SK-N-SH treated with all-trans-retinoic acid at 6 μM for 48 hours (cell line): Measurements from ENCODE around the gene NME9.

Experiments used
- ATAC-seq: fragments of 200-7000 bp; cut with Tn5 transposase; 3 replicates; pipeline ENCODE4 v1.9.1; 2020; ENCODE audit warnings: mild to moderate bottlenecking, moderate library complexity
- BACH2 ChIP-seq: fragments of 250-450 bp; sonication (Bioruptor Pico); IDR thresholded peaks from 2 replicates; pipeline ENCODE4 v1.9.0; 2021; ENCODE audit warnings: mild to moderate bottlenecking, borderline replicate concordance
- CREB5 ChIP-seq: fragments of 250-450 bp; sonication (Bioruptor Pico); IDR thresholded peaks from 2 replicates; pipeline ENCODE4 v1.5.1; 2020; ENCODE audit warnings: low read depth, mild to moderate bottlenecking, moderate library complexity
- CSRNP3 ChIP-seq: fragments of 250-450 bp; sonication (Bioruptor Pico); IDR thresholded peaks from 2 replicates; pipeline ENCODE4 v1.5.1; 2021; ENCODE audit warnings: mild to moderate bottlenecking, moderate library complexity
- GLIS3 ChIP-seq: fragments of 250-450 bp; sonication (Bioruptor Pico); IDR thresholded peaks from 2 replicates; pipeline ENCODE4 v1.5.0; 2020; ENCODE audit warnings: mild to moderate bottlenecking, moderate library complexity
- ISL1 ChIP-seq: fragments of 250-450 bp; sonication (Bioruptor Pico); IDR thresholded peaks from 2 replicates; pipeline ENCODE4 v2.1.2; 2022; ENCODE audit warnings: mild to moderate bottlenecking, moderate library complexity
- OSR1 ChIP-seq: fragments of 250-450 bp; sonication (Bioruptor Pico); IDR thresholded peaks from 2 replicates; pipeline ENCODE4 v1.8.0; 2022; ENCODE audit warnings: moderate library complexity, mild to moderate bottlenecking, inconsistent platforms
- PATZ1 ChIP-seq: fragments of 250-450 bp; sonication (Bioruptor Pico); IDR thresholded peaks from 2 replicates; pipeline ENCODE4 v1.8.0; 2020; ENCODE audit warnings: mild to moderate bottlenecking, moderate library complexity, borderline replicate concordance
- POU6F1 ChIP-seq: fragments of 250-450 bp; sonication (Bioruptor Pico); IDR thresholded peaks from 2 replicates; pipeline ENCODE4 v1.8.0; 2021; ENCODE audit warnings: low read depth, mild to moderate bottlenecking, moderate library complexity, borderline replicate concordance
- PPARA ChIP-seq: fragments of 250-450 bp; sonication (Bioruptor Pico); IDR thresholded peaks from 2 replicates; pipeline ENCODE4 v1.5.0; 2020; ENCODE audit warnings: mild to moderate bottlenecking, borderline replicate concordance
- RARB ChIP-seq: fragments of 250-450 bp; sonication (Bioruptor Pico); IDR thresholded peaks from 2 replicates; pipeline ENCODE4 v1.8.0; 2021; ENCODE audit warnings: mild to moderate bottlenecking, moderate library complexity
- SNAI2 ChIP-seq: fragments of 250-450 bp; sonication (Bioruptor Pico); IDR thresholded peaks from 2 replicates; pipeline ENCODE4 v1.5.0; 2020; ENCODE audit warnings: mild to moderate bottlenecking, moderate library complexity
- TCF4 ChIP-seq: fragments of 250-450 bp; sonication (Bioruptor Pico); IDR thresholded peaks from 2 replicates; pipeline ENCODE4 v1.8.0; 2021; ENCODE audit warnings: mild to moderate bottlenecking, moderate library complexity, borderline replicate concordance
- TSHZ2 ChIP-seq: fragments of 250-450 bp; sonication (Bioruptor Pico); IDR thresholded peaks from 2 replicates; pipeline ENCODE4 v1.5.0; 2020; ENCODE audit warnings: mild to moderate bottlenecking, moderate library complexity
- ZC3H10 ChIP-seq: fragments of 250-450 bp; sonication (Bioruptor Pico); IDR thresholded peaks from 2 replicates; pipeline ENCODE4 v1.5.1; 2021; ENCODE audit warnings: mild to moderate bottlenecking, moderate library complexity
- ZFP3 ChIP-seq: fragments of 250-450 bp; sonication (Bioruptor Pico); IDR thresholded peaks from 2 replicates; pipeline ENCODE4 v1.5.0; 2020; ENCODE audit warnings: mild to moderate bottlenecking, moderate library complexity
- ZFP30 ChIP-seq: fragments of 450-650 bp; formaldehyde crosslinking; IDR thresholded peaks from 2 replicates; pipeline ENCODE4 v1.5.0; 2022; ENCODE audit warnings: mild to moderate bottlenecking, moderate library complexity
- ZNF565 ChIP-seq: fragments of 450-650 bp; formaldehyde crosslinking; conservative IDR thresholded peaks from 2 replicates; pipeline ENCODE4 v1.5.0; 2020; ENCODE audit warnings: low read depth, mild to moderate bottlenecking, moderate library complexity
- ZNF70 ChIP-seq: fragments of 450-650 bp; formaldehyde crosslinking; IDR thresholded peaks from 2 replicates; pipeline ENCODE4 v1.5.0; 2020; ENCODE audit warnings: mild to moderate bottlenecking, moderate library complexity
- ZNF8 ChIP-seq: fragments of 450-650 bp; formaldehyde crosslinking; IDR thresholded peaks from 2 replicates; pipeline ENCODE4 v1.5.0; 2020; ENCODE audit warnings: mild to moderate bottlenecking, moderate library complexity

The NME9 gene

GRCh38 chr3:138260611-138261010 is 69.0 kb downstream of the NME9 start (continued):
- no peak for TF ChIP-seq ZNF70

GRCh38 chr3:138259126-138259525 is 70.5 kb downstream of the NME9 start:
- ATAC-seq, result no peak
- TF ChIP-seq ZC3H10, result no peak
- no peak for TF ChIP-seq POU6F1
- no peak for TF ChIP-seq SNAI2
- TF ChIP-seq RARB (CRISPR knock-in tag), result no peak
- no peak for TF ChIP-seq GLIS3
- TF ChIP-seq PPARA (CRISPR knock-in tag), result no peak
- no peak for TF ChIP-seq BACH2 (CRISPR knock-in tag)
- TF ChIP-seq TSHZ2 (CRISPR knock-in tag), result no peak
- no peak for TF ChIP-seq CSRNP3 (CRISPR knock-in tag)
- no peak for TF ChIP-seq ZFP3 (CRISPR knock-in tag)
- TF ChIP-seq ZFP30 (CRISPR knock-in tag), result no peak
- TF ChIP-seq ISL1 (CRISPR knock-in tag), result no peak
- no peak for TF ChIP-seq ZNF70
- TF ChIP-seq ZNF565, result no peak
- TF ChIP-seq ZNF8, result no peak
- TF ChIP-seq CREB5 (CRISPR knock-in tag), result no peak
- TF ChIP-seq TCF4 (CRISPR knock-in tag), result no peak
- TF ChIP-seq OSR1 (CRISPR knock-in tag), result no peak

- TF ChIP-seq POU6F1 (no peak), ZNF8 (no peak), ZFP30 (CRISPR knock-in tag) (no peak), PATZ1 (CRISPR knock-in tag) (no peak), CREB5 (CRISPR knock-in tag) (no peak), RARB (CRISPR knock-in tag) (no peak), BACH2 (CRISPR knock-in tag) (no peak)
- no peak for ATAC-seq
Measured at GRCh38 chr3:138257986-138258385, 71.7 kb downstream of the NME9 start.
